HG03064 (cell line): Measurements from ENCODE around the gene ADARB2.

Experiments used
- ATAC-seq: cut with Tn5 transposase; IDR thresholded peaks from one replicate; pipeline ENCODE4 v1.9.1; 2021; ENCODE audit warnings: low read depth; ENCODE audit not compliant: unreplicated experiment

ADARB2 gene

GRCh38 chr10:1665021-1665661, 72.2 kb downstream of the ADARB2 start:
- ATAC-seq = no peak

- ATAC-seq = no peak
These were observed 72.9 kb downstream of the ADARB2 start for GRCh38 chr10:1664333-1664964.

GRCh38 chr10:1663226-1663625, 74.1 kb downstream of the ADARB2 start:
- no peak for ATAC-seq

GRCh38 chr10:1662438-1663025, 74.8 kb downstream of the ADARB2 start:
- ATAC-seq = no peak

GRCh38 chr10:1661859-1662437, 75.4 kb downstream of the ADARB2 start:
- ATAC-seq = peak; percentile 78

- no peak for ATAC-seq
These were observed 75.9 kb downstream of the ADARB2 start for GRCh38 chr10:1661416-1661815.

- no peak for ATAC-seq
These were observed 76.5 kb downstream of the ADARB2 start for GRCh38 chr10:1660815-1661214.

- no peak for ATAC-seq
These were observed 76.9 kb downstream of the ADARB2 start for GRCh38 chr10:1660386-1660785.

GRCh38 chr10:1659221-1659791, 78.0 kb downstream of the ADARB2 start:
- ATAC-seq = no peak

GRCh38 chr10:1658658-1659057, 78.7 kb downstream of the ADARB2 start:
- ATAC-seq = no peak

GRCh38 chr10:1657479-1657878, 79.8 kb downstream of the ADARB2 start:
- no peak for ATAC-seq

GRCh38 chr10:1655367-1655766, 82.0 kb downstream of the ADARB2 start:
- no peak for ATAC-seq

- ATAC-seq = no peak
These were observed 82.4 kb downstream of the ADARB2 start for GRCh38 chr10:1654811-1655356.

- ATAC-seq = no peak
These were observed 83.1 kb downstream of the ADARB2 start for GRCh38 chr10:1654247-1654646.

- ATAC-seq = no peak
These were observed 84.0 kb downstream of the ADARB2 start for GRCh38 chr10:1653321-1653720.

GRCh38 chr10:1652151-1652550, 85.2 kb downstream of the ADARB2 start:
- no peak for ATAC-seq

GRCh38 chr10:1651270-1651966, 85.9 kb downstream of the ADARB2 start:
- ATAC-seq = no peak

- ATAC-seq = no peak
These were observed 86.6 kb downstream of the ADARB2 start for GRCh38 chr10:1650542-1651269.

GRCh38 chr10:1648648-1649047, 88.7 kb downstream of the ADARB2 start:
- no peak for ATAC-seq

GRCh38 chr10:1646332-1646731, 91.0 kb downstream of the ADARB2 start:
- ATAC-seq = no peak
